H9 (cell line): ENCODE measurements around the gene DAPK1. TPM values are rescaled to one million over a fixed set of nuclear protein-coding genes. Genes with fewer than 3 reads are reported as not detected.

Experiments used
- DNase-seq: peaks from one replicate; pipeline ENCODE4 v3.0.0-alpha.2; 2017
- H2AFZ ChIP-seq: one replicate; pipeline ENCODE4 v1.6.1; 2013; ENCODE audit warnings: mild to moderate bottlenecking, low read length, control low read depth, moderate library complexity
- H2AK5ac ChIP-seq: 2 replicates; pipeline ENCODE4 v1.6.1; 2013; ENCODE audit warnings: low read length, control low read depth, mixed read lengths; ENCODE audit not compliant: insufficient read length
- H2BK120ac ChIP-seq: one replicate; pipeline ENCODE4 v1.6.1; 2013; ENCODE audit warnings: low read depth, mild to moderate bottlenecking, low read length, control low read depth, inconsistent platforms; ENCODE audit not compliant: poor library complexity, severe bottlenecking
- H2BK12ac ChIP-seq: 2 replicates; pipeline ENCODE4 v1.6.1; 2013; ENCODE audit warnings: low read length, control low read depth, mixed read lengths, low read depth; ENCODE audit not compliant: insufficient read length
- H2BK15ac ChIP-seq: 2 replicates; pipeline ENCODE4 v1.6.1; 2013; ENCODE audit warnings: low read depth, low read length, control low read depth
- H2BK20ac ChIP-seq: one replicate; pipeline ENCODE4 v1.6.1; 2013; ENCODE audit warnings: low read depth, mild to moderate bottlenecking, low read length, control low read depth, inconsistent platforms; ENCODE audit not compliant: poor library complexity, severe bottlenecking
- H2BK5ac ChIP-seq: 2 replicates; pipeline ENCODE4 v1.6.1; 2013; ENCODE audit warnings: low read length, control low read depth, mixed read lengths; ENCODE audit not compliant: insufficient read length
- H3K14ac ChIP-seq: 2 replicates; pipeline ENCODE4 v1.6.1; 2013; ENCODE audit warnings: low read length, control low read depth; ENCODE audit not compliant: insufficient read depth
- H3K18ac ChIP-seq: 2 replicates; pipeline ENCODE4 v1.6.1; 2013; ENCODE audit warnings: low read depth, mild to moderate bottlenecking, mixed read lengths, low read length, control low read depth; ENCODE audit not compliant: insufficient read length
- H3K23ac ChIP-seq: 2 replicates; pipeline ENCODE4 v1.6.1; 2013; ENCODE audit warnings: low read length, control low read depth, mixed read lengths, low read depth; ENCODE audit not compliant: insufficient read length
- H3K23me2 ChIP-seq: 2 replicates; pipeline ENCODE4 v1.6.1; 2013; ENCODE audit warnings: low read depth, mild to moderate bottlenecking, mixed read lengths, low read length, control low read depth; ENCODE audit not compliant: insufficient read length, poor library complexity, severe bottlenecking
- H3K27ac ChIP-seq: 2 replicates; pipeline ENCODE4 v1.5.1; 2013; ENCODE audit warnings: low read length, control low read depth, mixed read lengths, low read depth; ENCODE audit not compliant: insufficient read length
- H3K27me3 ChIP-seq: 2 replicates; pipeline ENCODE4 v1.6.1; 2013; ENCODE audit warnings: low read length, control low read depth, inconsistent platforms; ENCODE audit not compliant: insufficient read depth
- H3K4ac ChIP-seq: 2 replicates; pipeline ENCODE4 v1.6.1; 2013; ENCODE audit warnings: low read depth, mild to moderate bottlenecking, control low read depth, inconsistent platforms, low read length, moderate library complexity
- H3K4me1 ChIP-seq: 2 replicates; pipeline ENCODE4 v1.6.1; 2013; ENCODE audit warnings: low read length, control low read depth, inconsistent platforms; ENCODE audit not compliant: insufficient read depth
- H3K4me2 ChIP-seq: 2 replicates; pipeline ENCODE4 v1.6.1; 2013; ENCODE audit warnings: low read length, control low read depth, mixed read lengths; ENCODE audit not compliant: insufficient read length, insufficient read depth
- H3K56ac ChIP-seq: 2 replicates; pipeline ENCODE4 v1.6.1; 2013; ENCODE audit warnings: low read depth, mild to moderate bottlenecking, mixed read lengths, low read length, control low read depth; ENCODE audit not compliant: insufficient read length
- H3K79me1 ChIP-seq: 2 replicates; pipeline ENCODE4 v1.6.1; 2013; ENCODE audit warnings: low read depth, mild to moderate bottlenecking, moderate library complexity, low read length, control low read depth, inconsistent platforms; ENCODE audit not compliant: insufficient read depth, poor library complexity, severe bottlenecking
- H3K79me2 ChIP-seq: 2 replicates; pipeline ENCODE4 v1.6.1; 2013; ENCODE audit warnings: low read length, control low read depth, inconsistent platforms; ENCODE audit not compliant: insufficient read depth
- H3K9ac ChIP-seq: 2 replicates; pipeline ENCODE4 v1.6.1; 2013; ENCODE audit warnings: low read length, control low read depth, mixed read lengths; ENCODE audit not compliant: insufficient read length; ENCODE audit errors: extremely low read depth
- H3K9me3 ChIP-seq: one replicate; pipeline ENCODE4 v1.6.1; 2013; ENCODE audit warnings: low read depth, low read length, inconsistent platforms; ENCODE audit not compliant: control insufficient read depth
- H3T11ph ChIP-seq: one replicate; pipeline ENCODE4 v1.6.1; 2013; ENCODE audit warnings: mild to moderate bottlenecking, low read length, control low read depth, inconsistent platforms
- H4K20me1 ChIP-seq: one replicate; pipeline ENCODE4 v1.6.1; 2013; ENCODE audit not compliant: control insufficient read depth, insufficient read length, insufficient read depth
- H4K5ac ChIP-seq: 2 replicates; pipeline ENCODE4 v1.6.1; 2013; ENCODE audit warnings: low read depth, mild to moderate bottlenecking, mixed read lengths, low read length, control low read depth; ENCODE audit not compliant: insufficient read length
- H4K8ac ChIP-seq: replicated peaks from 2 replicates; pipeline ENCODE4 v1.6.1; 2013; ENCODE audit warnings: low read length, control low read depth, mixed read lengths, low read depth; ENCODE audit not compliant: insufficient read length
- H4K91ac ChIP-seq: 2 replicates; pipeline ENCODE4 v1.6.1; 2013; ENCODE audit warnings: low read depth, mild to moderate bottlenecking, moderate library complexity, mixed read lengths, low read length, control low read depth; ENCODE audit not compliant: insufficient read length
- H3K27ac Mint-ChIP-seq, 3 experiments: 2 replicates in 2 of 3; 3 replicates in 1 of 3; pipeline ENCODE4 v1.8.0; 2020 to 2021; ENCODE audit warnings: mixed read lengths in 3 of 3, mild to moderate bottlenecking in 1 of 3, moderate library complexity in 1 of 3
- H3K27me3 Mint-ChIP-seq: 2 replicates; pipeline ENCODE4 v1.8.0; 2021; ENCODE audit warnings: low read depth, mild to moderate bottlenecking, moderate library complexity, mixed read lengths
- H3K36me3 Mint-ChIP-seq, 3 experiments: 2 replicates in 2 of 3; 3 replicates in 1 of 3; pipeline ENCODE4 v1.8.0; 2020 to 2021; ENCODE audit warnings: low read depth in 3 of 3, mixed read lengths in 3 of 3; ENCODE audit not compliant: insufficient read depth in 1 of 3
- H3K4me1 Mint-ChIP-seq, 2 experiments: 2 replicates each; pipeline ENCODE4 v1.8.0; 2020; ENCODE audit warnings: mixed read lengths in 2 of 2
- H3K4me3 Mint-ChIP-seq, 2 experiments: 2 replicates in 1 of 2; 3 replicates in 1 of 2; pipeline ENCODE4 v1.8.0; 2020 to 2021; ENCODE audit warnings: mild to moderate bottlenecking in 2 of 2, mixed read lengths in 2 of 2, moderate library complexity in 1 of 2
- H3K9me3 Mint-ChIP-seq, 2 experiments: 2 replicates in 1 of 2; 3 replicates in 1 of 2; pipeline ENCODE4 v1.8.0; 2020; ENCODE audit warnings: mild to moderate bottlenecking in 2 of 2, mixed read lengths in 2 of 2, moderate library complexity in 1 of 2
- CTCF ChIP-seq: fragments of 200-600 bp; sonication (generic); conservative IDR thresholded peaks from 3 replicates; pipeline ENCODE4 v1.8.0; 2021; ENCODE audit warnings: antibody characterized with exemption, mild to moderate bottlenecking
- WGBS: extraction: QIAGEN DNeasy Blood & Tissue Kit; methylation state at CpG from one replicate; pipeline ENCODE4 v1.1.7; 2013; ENCODE audit warnings: missing lambda C conversion rate, low lambda C conversion rate, mixed read lengths; ENCODE audit not compliant: insufficient read length; ENCODE audit errors: extremely low coverage; 5-methylcytosine and 5-hydroxymethylcytosine counted together
- total RNA-seq: library from RNA; stranded (reverse); gene quantifications from 2 replicates; pipeline ENCODE4 v1.2.1, GENCODE V29; 2021

The DAPK1 gene
- total RNA-seq, 1 experiment from 2014 or later, result 79.4 TPM

- Mint-ChIP-seq H3K9me3 (no peaks in the 10 kb centered on the region), H3K27me3 (no peaks in the 10 kb centered on the region; the same call in 1 of the 2 replicates), H3K4me3 (no peak overlapping the region), H3K4me1 (peaks cover 0 to 4% of the 10 kb centered on the region in 2 experiments; a peak in 2 of 4 replicates), H3K36me3 (no peaks in the 10 kb centered on the region), H3K27ac (no peak overlapping the region; a peak in 1 of 7 replicates)
- Histone ChIP-seq H3K4ac (no peak overlapping the region), H4K8ac (no peak overlapping the region), H3K27me3 (no peaks in the 10 kb centered on the region), H3K9ac (no peak overlapping the region), H4K91ac (no peak overlapping the region), H3K79me1 (no peaks in the 10 kb centered on the region), H3K9me3 (no peaks in the 10 kb centered on the region), H2BK12ac (no peak overlapping the region), H3K23ac (no peak overlapping the region), H2AK5ac (no peak overlapping the region), H3K18ac (no peak overlapping the region), H2BK5ac (no peak overlapping the region), H3K56ac (no peak overlapping the region), H2BK15ac (no peak overlapping the region), H3K23me2 (no peaks in the 10 kb centered on the region), H3K27ac (no peak overlapping the region), H2AFZ (no peak overlapping the region), H3K14ac (no peak overlapping the region), H3K4me1 (no peaks in the 10 kb centered on the region), H2BK20ac (no peak overlapping the region), H4K5ac (no peak overlapping the region), H2BK120ac (no peak overlapping the region), H3K4me2 (no peak overlapping the region), H4K20me1 (no peaks in the 10 kb centered on the region), H3T11ph (no peak overlapping the region), H3K79me2 (no peaks in the 10 kb centered on the region)
- no CpG with 5 or more reads among the region's 4 CpGs for WGBS
- no peak for DNase-seq
- no peak for TF ChIP-seq CTCF
These were observed 17.9 kb upstream of the DAPK1 start for GRCh38 chr9:87479801-87480201.
